Activated CD8-positive, alpha-beta memory T cell treated with anti-CD3 and anti-CD28 coated beads for 24 hours (primary cell): ENCODE measurements around the gene MYRF.
A peak's percentile ranks its signal among the peaks of the same experiment; 100 is the strongest.

Source experiments
- DNase-seq: peaks from one replicate; pipeline ENCODE4 v3.0.0-alpha.2; 2020

MYRF gene

DNA sequence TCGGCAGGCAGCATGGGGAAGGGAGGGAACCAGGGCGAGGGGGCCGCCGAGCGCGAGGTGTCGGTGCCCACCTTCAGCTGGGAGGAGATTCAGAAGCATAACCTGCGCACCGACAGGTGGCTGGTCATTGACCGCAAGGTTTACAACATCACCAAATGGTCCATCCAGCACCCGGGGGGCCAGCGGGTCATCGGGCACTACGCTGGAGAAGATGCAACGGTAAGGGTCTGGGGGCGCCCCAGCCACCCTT is 75.9 kb downstream of the MYRF start:
- no peak for DNase-seq

DNA sequence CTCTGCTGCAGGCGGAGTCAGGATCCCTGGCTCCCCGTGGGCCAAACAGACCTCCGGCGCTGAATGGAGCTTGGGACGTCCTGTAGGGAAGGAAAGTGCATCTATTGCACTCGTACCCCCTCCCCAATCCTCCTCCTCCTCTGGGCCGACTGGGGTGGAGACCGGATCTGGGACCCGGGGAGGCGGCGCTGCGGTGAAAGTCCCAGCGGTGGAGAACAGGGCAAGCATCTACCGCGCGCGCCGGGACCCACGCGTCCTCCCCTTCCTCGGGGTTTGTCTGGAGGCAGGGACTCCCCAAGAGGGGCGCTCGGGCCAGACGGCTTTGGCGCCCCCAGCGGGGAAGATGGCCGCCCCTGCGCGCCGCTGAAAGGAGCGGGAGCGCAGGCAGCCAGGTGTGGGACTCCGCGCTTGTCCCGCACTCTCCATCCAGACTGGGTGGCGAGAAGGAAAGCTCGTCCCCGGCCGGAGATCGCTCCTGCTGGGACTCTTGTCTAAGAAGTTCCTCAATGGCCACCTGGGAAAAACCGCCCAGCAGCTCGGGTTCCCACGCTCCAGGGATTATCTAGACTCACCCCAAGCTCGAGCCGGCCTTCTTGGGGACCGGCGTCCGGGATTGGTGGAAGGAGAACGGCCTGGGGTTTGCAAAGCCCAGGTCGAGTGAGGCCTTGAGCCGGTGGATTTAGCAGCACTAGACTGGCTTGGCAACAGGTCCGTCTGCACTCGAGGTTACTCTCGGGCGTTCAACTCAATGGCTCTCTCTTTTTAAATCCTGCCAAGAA is 76.4 kb downstream of the MYRF start:
- DNase-seq, result peak; percentile 70

DNA sequence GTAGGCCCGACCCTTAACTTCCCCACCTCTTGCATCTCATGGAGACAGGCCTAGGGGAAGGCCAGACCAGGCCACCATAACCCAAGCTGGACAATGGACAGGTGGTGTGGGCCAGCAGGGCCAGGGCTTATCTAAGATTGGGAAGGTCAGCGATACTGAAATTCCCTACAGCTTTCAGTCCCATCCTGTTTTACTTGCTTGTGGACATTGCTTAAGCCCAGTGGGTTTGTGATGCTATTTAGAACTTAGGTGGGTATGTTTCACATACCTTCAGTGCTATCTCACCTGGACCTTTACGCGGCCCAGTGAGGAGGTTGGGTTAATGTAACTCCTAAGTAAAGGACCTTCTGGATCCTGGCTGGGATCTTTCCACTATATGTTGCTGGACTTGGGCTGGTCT is 77.4 kb downstream of the MYRF start:
- no peak for DNase-seq

DNA sequence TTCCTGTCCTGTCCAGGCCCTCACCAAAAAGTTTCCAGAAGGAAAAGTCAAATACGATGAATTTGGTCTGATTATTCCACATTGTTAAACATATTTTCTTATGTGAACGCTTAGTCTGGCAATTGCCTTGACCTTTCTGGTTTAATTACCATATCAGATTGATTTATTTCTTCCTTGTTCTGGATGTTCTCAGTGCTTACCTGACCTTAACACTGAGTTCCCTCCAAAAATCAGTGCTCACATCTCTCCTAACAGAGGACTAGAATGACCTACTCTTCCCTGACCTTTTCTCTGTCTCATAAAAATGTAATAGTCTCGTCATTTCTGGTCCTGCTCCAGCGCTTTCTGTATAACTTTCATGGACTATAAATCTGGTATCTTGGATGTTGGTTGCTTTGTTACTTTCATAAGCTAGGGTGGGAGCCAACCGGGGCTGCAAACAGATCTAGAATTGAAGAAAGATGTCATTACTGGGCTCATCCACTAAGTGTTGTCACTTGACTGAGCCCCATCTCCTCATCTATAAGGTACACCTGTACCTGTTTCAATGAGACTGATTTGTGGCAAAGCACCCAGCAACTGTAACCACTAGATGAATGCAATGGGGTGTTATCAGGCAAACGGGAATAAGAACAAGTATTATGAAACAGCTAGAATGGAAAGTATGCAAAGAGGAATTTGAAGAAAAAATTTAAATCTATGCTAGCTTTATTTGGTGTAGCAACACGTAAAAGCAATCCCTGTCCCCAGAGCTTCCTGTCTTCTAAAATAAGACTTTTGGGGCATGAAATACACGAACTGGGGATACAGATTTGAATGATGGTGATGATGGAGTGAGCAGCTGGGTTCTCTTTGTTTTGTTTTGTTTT is 78.0 kb downstream of the MYRF start:
- no peak for DNase-seq

DNA sequence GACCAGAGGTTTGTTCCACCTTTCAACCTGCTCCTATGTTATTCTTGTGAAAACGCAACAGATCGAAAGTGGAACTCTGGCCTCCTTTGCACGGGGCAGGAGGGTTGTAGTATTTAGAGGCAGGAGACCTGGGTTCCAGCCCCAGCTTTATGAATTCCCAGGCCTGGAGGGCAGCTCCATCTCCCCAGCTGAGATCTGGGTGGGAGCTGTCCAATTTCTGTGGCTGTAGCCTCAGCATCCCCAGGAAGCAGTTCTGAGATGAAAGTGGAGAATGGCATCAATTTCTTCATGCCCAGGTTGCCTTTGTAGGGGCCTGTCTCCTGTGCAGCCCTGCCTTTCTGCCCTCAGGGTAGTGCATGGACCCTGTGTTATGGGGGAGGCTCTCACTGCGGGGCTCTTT is 79.8 kb downstream of the MYRF start:
- no peak for DNase-seq

DNA sequence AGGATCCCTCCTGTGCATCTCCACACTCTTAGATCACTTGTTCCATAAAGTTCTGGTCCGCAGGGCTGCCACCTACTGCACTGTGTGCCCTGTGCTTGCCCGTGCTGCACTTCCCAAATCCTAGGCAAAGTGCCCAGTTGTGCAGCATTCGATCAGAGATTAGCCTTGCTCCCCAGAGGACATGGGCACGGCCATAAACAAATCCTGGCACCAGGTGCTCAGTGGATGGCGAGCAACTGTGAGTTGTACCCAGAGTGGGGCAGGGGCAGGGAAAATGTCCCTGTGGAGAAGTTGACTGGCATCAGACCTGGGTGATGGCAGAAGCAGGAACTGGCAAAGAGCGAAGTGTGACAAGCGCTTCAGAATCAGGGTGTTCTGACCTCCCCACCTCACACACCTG is 80.3 kb downstream of the MYRF start:
- DNase-seq, result no peak

DNA sequence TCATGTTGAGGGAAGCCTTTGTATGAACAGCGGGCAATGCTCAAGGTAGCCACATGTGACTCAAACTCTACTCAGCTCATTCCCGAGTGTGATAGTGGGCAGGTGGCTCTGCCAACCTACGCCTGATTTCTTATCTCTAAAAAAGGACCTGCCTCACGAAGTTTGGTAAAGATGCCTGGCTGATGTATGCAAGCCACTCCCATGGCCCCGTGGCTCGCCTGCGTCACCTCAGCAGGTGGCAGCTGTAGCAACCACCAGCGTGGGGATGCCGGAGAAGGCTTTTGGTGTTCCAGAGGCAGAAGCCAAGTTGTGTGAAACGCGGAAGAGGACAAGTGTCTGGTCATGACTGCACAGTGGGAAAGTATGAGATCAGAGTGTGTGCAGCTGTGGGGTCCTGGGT is 81.0 kb downstream of the MYRF start:
- DNase-seq, result no peak

DNA sequence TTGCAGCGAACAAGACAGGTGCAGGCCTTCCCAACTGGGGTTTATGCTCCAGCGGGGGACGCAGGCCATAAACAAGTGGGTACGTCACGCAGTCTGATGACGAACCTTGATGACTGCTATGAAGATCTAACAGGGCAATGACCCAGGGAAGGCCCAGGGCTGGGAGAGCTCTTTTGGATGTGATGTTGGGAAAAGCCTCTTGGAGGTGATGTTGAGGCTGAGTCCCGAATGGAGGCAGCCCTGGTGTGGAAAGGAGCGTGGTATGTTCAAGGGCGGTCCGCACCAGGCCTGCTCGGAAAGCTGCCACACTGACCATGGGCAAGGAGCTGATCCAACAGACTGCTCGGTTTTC is 81.5 kb downstream of the MYRF start:
- DNase-seq, result no peak

- DNase-seq, result peak; percentile 73
These were observed 82.0 kb downstream of the MYRF start for GRCh38 chr11:61834278-61835048.

DNA sequence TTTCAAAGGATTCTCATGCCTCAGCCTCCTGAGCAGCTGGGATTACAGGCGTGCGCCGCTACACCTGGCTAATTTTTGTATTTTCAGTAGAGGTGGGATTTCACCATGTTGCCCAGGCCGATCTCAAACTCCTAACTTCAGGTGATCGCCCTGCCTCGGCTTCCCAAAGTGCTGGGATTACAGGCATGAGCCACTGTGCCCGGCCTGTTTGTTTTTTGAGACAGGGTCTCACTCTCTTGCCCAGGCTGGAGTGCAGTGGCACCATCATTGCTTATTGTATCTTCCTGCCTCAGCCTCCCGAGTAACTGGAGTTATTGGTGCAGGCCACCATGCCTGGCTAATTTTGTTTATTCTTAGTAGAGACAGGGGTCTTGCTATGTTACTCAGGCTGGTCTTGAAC is 83.8 kb downstream of the MYRF start:
- DNase-seq, result no peak

DNA sequence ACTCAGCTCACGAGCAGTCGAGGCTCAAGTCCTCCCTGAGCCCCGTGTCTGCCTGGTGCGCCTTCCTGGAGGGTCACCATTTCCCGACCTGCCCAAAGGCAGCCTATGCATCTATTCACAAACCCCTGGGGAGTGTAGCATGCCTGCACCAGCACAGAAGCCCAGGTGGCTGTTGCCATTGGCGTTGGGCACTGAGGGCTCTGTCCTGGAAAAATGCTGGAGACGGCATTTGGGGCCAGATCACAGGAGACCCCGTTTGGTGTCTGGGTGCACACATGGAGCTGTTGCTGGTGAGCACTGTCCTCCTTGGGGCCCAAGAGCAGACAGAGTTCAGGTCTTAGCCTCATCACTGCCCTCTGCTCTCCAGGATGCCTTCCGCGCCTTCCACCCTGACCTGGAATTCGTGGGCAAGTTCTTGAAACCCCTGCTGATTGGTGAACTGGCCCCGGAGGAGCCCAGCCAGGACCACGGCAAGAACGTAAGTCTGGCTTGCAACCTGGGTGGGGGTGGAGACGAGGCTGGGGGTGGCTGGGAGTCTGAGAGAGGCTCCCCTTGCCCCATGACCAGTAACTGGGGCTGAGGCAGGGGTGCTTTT is 85.1 kb downstream of the MYRF start:
- DNase-seq, result no peak
